Measurements from ENCODE around the gene PURA. TPM values are rescaled to one million over a fixed set of nuclear protein-coding genes. Genes with fewer than 3 reads are reported as not detected.

Gene PURA
- total and polyA plus RNA-seq, 2 donors (not counting 1 experiment from before 2014, with no cell fraction given): 2.2 to 23.5 TPM

DNA sequence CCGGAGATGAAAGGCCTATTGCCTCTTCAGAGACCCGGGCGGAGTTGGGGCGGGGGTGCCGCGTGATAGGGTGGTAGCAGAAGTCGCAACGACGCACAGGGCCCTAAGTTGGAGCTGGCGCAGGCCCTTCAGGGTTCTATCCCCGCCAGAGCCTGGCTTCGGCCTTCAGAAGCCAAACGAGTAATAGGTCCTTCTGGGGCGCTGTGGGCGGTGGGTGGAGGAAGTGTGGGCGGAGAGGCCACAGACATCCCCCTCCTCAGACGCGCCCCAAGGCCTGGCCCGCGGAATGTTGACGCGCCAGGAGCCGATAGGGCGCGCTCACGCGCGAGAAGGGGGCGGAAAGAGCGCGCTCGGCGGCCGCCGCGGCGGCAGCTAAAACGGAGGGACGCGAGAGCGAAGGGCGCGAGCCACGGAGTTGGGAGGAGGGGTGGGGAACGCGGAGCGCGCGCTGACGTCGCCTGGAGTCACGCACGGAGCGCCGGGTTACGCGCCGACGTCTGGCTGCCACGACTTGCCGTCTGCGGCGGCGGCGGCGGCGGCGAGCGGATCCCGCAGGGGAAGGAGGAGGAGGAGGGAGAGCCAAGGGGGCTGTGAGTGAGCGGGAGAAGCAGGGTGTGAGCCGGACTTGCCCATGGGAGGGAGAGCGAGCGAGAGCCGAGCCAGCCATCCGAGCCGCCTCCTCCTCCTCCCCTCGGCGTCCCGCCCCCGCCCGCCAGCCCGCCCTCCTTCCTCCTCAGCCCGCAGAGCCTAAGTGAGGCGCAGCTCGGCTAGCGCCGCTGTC lies 6.4 kb upstream of the PURA start:
- H3K36me3 ChIP-seq (replicated peaks in 1 of 2; ENCODE audit: control extremely low read depth in 1 of 2, control insufficient read depth in 1 of 2, extremely low read depth in 1 of 2, insufficient read depth in 2 of 2, low read length in 1 of 2): no peaks in the 10 kb centered on the region
- peaks cover 46% of the 10 kb centered on the region for H3K4me1 Mint-ChIP-seq
- peaks cover 32% of the 10 kb centered on the region for H4K20me1 ChIP-seq (ENCODE audit: control insufficient read depth, insufficient read depth, low read length, poor library complexity, severe bottlenecking)
- H3K27ac ChIP-seq (ENCODE audit: low read length in 2 of 2): peak overlapping the region; percentile 97 to 99
- H3K4me3 ChIP-seq (ENCODE audit: control extremely low read depth in 1 of 5, extremely low read depth in 1 of 5, insufficient read depth in 1 of 5, low read depth in 2 of 5, low read length in 4 of 5): peak overlapping the region in 4 of 5 experiments; percentile 60 to 75 (median 68)
- H2AFZ ChIP-seq (ENCODE audit: insufficient read depth, low read depth, low read length, poor library complexity, severe bottlenecking): peak overlapping the region; percentile 86
- H3K9ac ChIP-seq (ENCODE audit: low read length): peak overlapping the region; percentile 72
- H3K79me2 ChIP-seq (ENCODE audit: control insufficient read depth, insufficient read depth, low read length): peaks cover 39% of the 10 kb centered on the region
- TF ChIP-seq, protein P1, sequence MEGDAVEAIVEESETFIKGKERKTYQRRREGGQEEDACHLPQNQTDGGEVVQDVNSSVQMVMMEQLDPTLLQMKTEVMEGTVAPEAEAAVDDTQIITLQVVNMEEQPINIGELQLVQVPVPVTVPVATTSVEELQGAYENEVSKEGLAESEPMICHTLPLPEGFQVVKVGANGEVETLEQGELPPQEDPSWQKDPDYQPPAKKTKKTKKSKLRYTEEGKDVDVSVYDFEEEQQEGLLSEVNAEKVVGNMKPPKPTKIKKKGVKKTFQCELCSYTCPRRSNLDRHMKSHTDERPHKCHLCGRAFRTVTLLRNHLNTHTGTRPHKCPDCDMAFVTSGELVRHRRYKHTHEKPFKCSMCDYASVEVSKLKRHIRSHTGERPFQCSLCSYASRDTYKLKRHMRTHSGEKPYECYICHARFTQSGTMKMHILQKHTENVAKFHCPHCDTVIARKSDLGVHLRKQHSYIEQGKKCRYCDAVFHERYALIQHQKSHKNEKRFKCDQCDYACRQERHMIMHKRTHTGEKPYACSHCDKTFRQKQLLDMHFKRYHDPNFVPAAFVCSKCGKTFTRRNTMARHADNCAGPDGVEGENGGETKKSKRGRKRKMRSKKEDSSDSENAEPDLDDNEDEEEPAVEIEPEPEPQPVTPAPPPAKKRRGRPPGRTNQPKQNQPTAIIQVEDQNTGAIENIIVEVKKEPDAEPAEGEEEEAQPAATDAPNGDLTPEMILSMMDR (IDR thresholded peaks at IDR 0.05): peak; percentile 43
- TF ChIP-seq EZH2 (IDR thresholded peaks at IDR 0.05; ENCODE audit: borderline replicate concordance, insufficient read depth, low read depth, low read length, poor library complexity, severe bottlenecking): no peak
- DNase-seq (peak; percentile 98), ATAC-seq (ENCODE audit: low read depth) (peak; percentile 85)
- no peaks in the 10 kb centered on the region for H3K9me3 Mint-ChIP-seq (ENCODE audit: insufficient read depth)
- H3K4me2 ChIP-seq (replicated peaks; ENCODE audit: low read depth, low read length, poor library complexity, severe bottlenecking): peak overlapping the region; percentile 97
- peaks cover 20% of the 10 kb centered on the region for H3K27me3 Mint-ChIP-seq
- ChIA-PET POLR2A (interaction anchor here (0.6 to 1.4 kb wide), 5 partner anchors 9 to 485 kb away, joined by 3 to 8 read pairs (median 6); partner anchors contain the start of gene CYSTM1), CTCF (interaction anchor here (0.6 to 3.8 kb wide), 5 partner anchors 9 to 37 kb away, joined by 3 to 27 read pairs (median 3); no protein-coding TSS in a partner anchor)
- peaks cover 35% of the 10 kb centered on the region in 2 donors for H3K4me1 ChIP-seq (ENCODE audit: control insufficient read depth in 2 of 2, insufficient read depth in 2 of 2, low read length in 2 of 2)
- H3K27ac Mint-ChIP-seq: peak overlapping the region; percentile 99
- intact Hi-C loops (cut with micrococcal nuclease): loop anchor here (1.0 to 10.0 kb wide), 10 partner anchors 32 to 1217 kb away; partner anchors contain the start of genes CYSTM1, MATR3, TAF7 and TMCO6
- peaks cover 5 to 23% (median 13%) of the 10 kb centered on the region in 4 experiments for H3K27me3 ChIP-seq (replicated peaks in 1 of 4; ENCODE audit: control extremely low read depth in 1 of 4, control insufficient read depth in 3 of 4, insufficient read depth in 4 of 4, low read length in 3 of 4)
- H3K9me3 ChIP-seq (ENCODE audit: control extremely low read depth in 1 of 3, control insufficient read depth in 2 of 3, insufficient read depth in 1 of 3, low read length in 2 of 3): peaks cover 0 to 4% (median 2%) of the 10 kb centered on the region in 3 donors
- under 1% methylated on average over 78 of the region's 88 CpGs for WGBS (ENCODE audit: insufficient coverage)
- peak overlapping the region; percentile 96 for H3K4me3 Mint-ChIP-seq

Measured in B cell (primary cell).